Thyroid gland (tissue), 4 donors: Measurements from ENCODE around the gene UCK1. TPM values are rescaled to one million over a fixed set of nuclear protein-coding genes. Genes with fewer than 3 reads are reported as not detected.

ENCODE experiments used
- DNase-seq, 2 donors: peaks; one replicate each; pipeline ENCODE4 v3.0.0-alpha.2; 2019
- H3K27ac ChIP-seq, 3 donors: fragments of 200-600 bp; sonication (generic); 1 replicate in 2 of 3; 2 replicates in 1 of 3; pipeline ENCODE4 v1.5.1; 2016 to 2019; ENCODE audit warnings: mild to moderate bottlenecking in 1 of 3, moderate library complexity in 1 of 3
- H3K27me3 ChIP-seq: fragments of 200-600 bp; sonication (generic); one replicate; pipeline ENCODE4 v1.5.1; 2019
- H3K36me3 ChIP-seq, 2 donors: fragments of 200-600 bp; sonication (generic); one replicate each; pipeline ENCODE4 v1.5.1; 2016 to 2019
- H3K4me1 ChIP-seq, 2 donors: fragments of 200-600 bp; sonication (generic); one replicate each; pipeline ENCODE4 v1.5.1; 2017 to 2019
- H3K4me3 ChIP-seq, 3 donors: fragments of 200-600 bp; sonication (generic); replicated peaks in 1 of 3; 1 replicate in 2 of 3; 2 replicates in 1 of 3; pipeline ENCODE4 v1.5.1; 2016; ENCODE audit warnings: mild to moderate bottlenecking in 1 of 3
- H3K9me3 ChIP-seq: fragments of 200-600 bp; sonication (generic); one replicate; pipeline ENCODE4 v1.5.1; 2017
- POLR2A ChIP-seq, 2 donors: fragments of 450-650 bp; IDR thresholded peaks; one replicate each; pipeline ENCODE4 v1.6.1; 2017; ENCODE audit warnings: antibody characterized with exemption in 2 of 2, mild to moderate bottlenecking in 2 of 2, moderate library complexity in 1 of 2
- WGBS, 2 donors: methylation state at CpG; one replicate each; pipeline ENCODE4 v1.1.5; 2017; 5-methylcytosine and 5-hydroxymethylcytosine counted together
- intact Hi-C: fragments of 100-400 bp; cut with DNase I; formaldehyde crosslinking; loops from one replicate; pipeline ENCODE4 v1.15.1; 2023
- total RNA-seq, 4 donors: library from RNA; depleted of rRNA; stranded (reverse); fragments of >200 nt; gene quantifications; one replicate each; pipeline ENCODE4 v1.2.3, GENCODE V29; 2016
- TF ChIP-seq, protein P1 (sequence below), 6 experiments: fragments of 200-600 bp in 3 of 6; fragments of 450-650 bp in 3 of 6; sonication (generic) in 3 of 6; IDR thresholded peaks; one replicate each; pipeline ENCODE4 v1.5.1; 2016 to 2019; ENCODE audit warnings: antibody characterized with exemption in 6 of 6, mild to moderate bottlenecking in 2 of 6, inconsistent platforms in 1 of 6, moderate library complexity in 1 of 6

Gene UCK1
- total RNA-seq, 4 donors from 2014 or later: 39.3 to 57.0 (median 49.3) TPM

DNA sequence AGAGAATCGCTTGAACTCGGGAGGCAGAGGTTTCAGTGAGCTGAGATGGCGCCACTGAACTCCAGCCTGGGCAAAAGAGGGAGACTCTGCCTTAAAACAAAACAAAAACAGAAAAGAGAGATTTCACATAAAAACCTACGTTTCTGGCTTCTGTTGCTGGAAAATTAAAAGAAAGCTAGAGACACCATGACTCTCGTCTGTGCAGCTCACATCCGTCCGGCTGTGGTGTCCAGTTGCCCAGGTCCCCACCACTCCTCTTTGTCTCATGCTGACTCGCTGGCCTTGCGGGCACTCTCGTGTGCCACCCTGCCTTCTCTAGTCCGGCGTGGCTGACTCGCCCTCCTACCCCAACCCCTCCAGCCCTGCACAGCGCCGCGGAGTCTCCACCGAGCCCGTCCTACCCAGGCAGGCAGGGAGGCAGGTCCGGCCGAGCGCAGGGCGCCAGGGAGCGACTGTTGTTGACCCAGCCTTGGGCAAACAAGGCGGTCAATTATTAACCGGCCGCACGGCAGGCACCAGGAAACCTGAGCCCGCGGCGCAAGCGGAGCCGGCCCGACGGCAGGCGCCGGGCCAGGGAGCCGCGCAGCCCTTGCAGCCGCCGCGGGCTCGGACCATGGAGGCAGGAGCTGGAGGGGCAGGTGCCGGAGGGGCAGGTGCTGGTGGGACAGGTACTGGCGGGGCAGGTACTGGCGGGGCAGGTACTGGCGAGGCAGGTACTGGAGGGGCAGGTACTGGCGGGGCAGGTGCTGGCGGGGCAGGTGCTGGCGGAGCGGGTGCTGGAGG is 14.1 kb upstream of the UCK1 start, which contains the start of gene PRRT1B:
TSS of gene PRRT1B (plus strand) at position 521 of the 783 bp plus-strand sequence. CDS start at position 614, 93 bp downstream.
- WGBS, 2 donors: 26 to 32% methylated on average over 22 to 36 of the region's 50 CpGs
- peaks cover 16% of the 10 kb centered on the region for H3K27me3 ChIP-seq
- TF ChIP-seq POLR2A (IDR thresholded peaks at IDR 0.05): no peak
- TF ChIP-seq, protein P1, sequence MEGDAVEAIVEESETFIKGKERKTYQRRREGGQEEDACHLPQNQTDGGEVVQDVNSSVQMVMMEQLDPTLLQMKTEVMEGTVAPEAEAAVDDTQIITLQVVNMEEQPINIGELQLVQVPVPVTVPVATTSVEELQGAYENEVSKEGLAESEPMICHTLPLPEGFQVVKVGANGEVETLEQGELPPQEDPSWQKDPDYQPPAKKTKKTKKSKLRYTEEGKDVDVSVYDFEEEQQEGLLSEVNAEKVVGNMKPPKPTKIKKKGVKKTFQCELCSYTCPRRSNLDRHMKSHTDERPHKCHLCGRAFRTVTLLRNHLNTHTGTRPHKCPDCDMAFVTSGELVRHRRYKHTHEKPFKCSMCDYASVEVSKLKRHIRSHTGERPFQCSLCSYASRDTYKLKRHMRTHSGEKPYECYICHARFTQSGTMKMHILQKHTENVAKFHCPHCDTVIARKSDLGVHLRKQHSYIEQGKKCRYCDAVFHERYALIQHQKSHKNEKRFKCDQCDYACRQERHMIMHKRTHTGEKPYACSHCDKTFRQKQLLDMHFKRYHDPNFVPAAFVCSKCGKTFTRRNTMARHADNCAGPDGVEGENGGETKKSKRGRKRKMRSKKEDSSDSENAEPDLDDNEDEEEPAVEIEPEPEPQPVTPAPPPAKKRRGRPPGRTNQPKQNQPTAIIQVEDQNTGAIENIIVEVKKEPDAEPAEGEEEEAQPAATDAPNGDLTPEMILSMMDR (IDR thresholded peaks at IDR 0.05): no peak
- H3K36me3 ChIP-seq: no peaks in the 10 kb centered on the region
- H3K9me3 ChIP-seq: no peaks in the 10 kb centered on the region
- no peak within 1 kb of the TSS for H3K4me3 ChIP-seq
- H3K4me1 ChIP-seq: peaks cover 11 to 21% of the 10 kb centered on the region in 2 donors
- intact Hi-C loops: no loop called here
- DNase-seq: peak; percentile 19 to 24
- H3K27ac ChIP-seq: no peak within 1 kb of the TSS

DNA sequence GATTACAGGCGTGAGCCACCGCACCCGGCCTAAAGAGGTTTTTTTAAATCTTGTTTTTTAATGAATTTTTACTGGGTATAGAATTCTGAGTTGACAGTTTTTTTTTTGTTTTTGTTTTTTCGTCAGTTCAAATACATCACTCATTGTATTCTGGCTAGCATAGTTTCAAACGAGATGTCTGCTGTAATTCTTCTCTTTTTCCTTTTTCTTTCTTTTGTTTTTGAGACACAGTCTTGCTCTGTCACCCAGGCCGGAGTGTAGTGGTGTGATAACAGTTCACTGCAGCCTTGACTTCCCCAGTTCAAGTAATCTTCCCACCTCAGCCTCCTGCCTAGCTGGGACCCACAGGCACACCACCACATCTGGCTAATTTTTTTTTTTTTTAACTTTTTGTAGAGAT is 12.1 kb upstream of the UCK1 start:
- Histone ChIP-seq H3K36me3 (no peaks in the 10 kb centered on the region), H3K4me3 (no peak overlapping the region), H3K27me3 (peaks cover 16% of the 10 kb centered on the region), H3K9me3 (no peaks in the 10 kb centered on the region), H3K4me1 (peaks cover 11 to 21% of the 10 kb centered on the region in 2 donors), H3K27ac (no peak overlapping the region)
- 92 to 94% methylated on average over 6 of the region's 6 CpGs for WGBS, 2 donors
- DNase-seq: no peak
- intact Hi-C loops: no loop called here
- TF ChIP-seq POLR2A (IDR thresholded peaks at IDR 0.05): no peak
- TF ChIP-seq, protein P1 (IDR thresholded peaks at IDR 0.05): no peak

DNA sequence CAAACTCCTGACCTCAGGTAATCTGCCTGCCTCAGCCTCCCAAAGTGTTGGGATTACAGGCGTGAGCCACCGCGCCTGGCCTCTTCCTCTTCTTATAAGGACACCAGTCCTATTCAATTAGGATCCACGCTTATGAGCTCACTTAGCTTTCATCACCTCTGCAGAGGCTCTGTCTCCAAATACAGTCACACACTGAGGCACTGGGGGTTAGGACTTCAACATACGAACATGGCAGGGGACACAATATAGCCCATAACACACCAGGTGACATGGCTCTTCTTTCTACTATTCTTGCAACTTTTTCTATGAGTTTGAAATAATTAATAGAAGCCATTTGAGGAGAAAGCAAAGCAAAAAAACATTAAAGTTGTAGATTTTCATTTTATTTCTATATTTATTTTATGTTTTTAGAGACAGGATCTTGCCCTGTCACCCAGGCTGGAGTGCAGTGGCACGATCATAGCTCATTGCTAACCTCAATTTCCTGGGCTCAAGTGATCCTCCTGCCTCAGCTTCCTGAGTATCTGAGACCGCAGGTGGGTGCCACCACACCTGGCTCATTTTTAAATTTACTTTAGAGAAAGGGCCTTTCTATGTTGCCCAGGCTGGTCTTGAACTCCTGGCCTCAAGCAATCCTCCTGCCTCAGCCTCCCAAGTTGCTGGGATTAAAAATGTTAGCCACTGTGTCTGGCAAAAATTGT is 8.3 kb upstream of the UCK1 start:
- intact Hi-C loops: no loop called here
- WGBS, 2 donors: 92 to 93% methylated on average over 7 of the region's 7 CpGs
- no peak overlapping the region for H3K4me3 ChIP-seq
- no peaks in the 10 kb centered on the region for H3K9me3 ChIP-seq
- DNase-seq: no peak
- H3K36me3 ChIP-seq: no peaks in the 10 kb centered on the region
- no peak overlapping the region for H3K27ac ChIP-seq
- no peak for TF ChIP-seq POLR2A (IDR thresholded peaks at IDR 0.05)
- TF ChIP-seq, protein P1 (IDR thresholded peaks at IDR 0.05): no peak
- peaks cover 0 to 4% of the 10 kb centered on the region in 2 donors for H3K4me1 ChIP-seq
- H3K27me3 ChIP-seq: no peaks in the 10 kb centered on the region

DNA sequence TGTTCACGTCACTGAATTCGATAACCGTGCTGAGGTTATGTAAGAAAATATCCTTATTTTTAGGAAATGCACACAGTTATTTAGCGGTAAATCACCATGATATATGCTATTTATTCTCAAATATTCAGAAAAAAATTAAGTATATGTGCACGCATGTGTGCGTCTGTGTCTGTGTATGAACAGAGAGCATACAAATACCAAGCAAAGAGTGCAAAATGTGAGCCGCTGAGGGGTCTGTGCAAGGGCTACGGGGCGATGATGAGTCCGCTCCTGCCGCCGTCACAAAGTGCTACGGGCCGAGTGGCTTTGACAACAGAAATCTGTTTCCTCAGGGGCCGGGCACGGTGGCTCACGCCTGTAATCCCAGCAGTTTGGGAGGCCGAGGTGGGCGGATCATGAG is 6.9 kb upstream of the UCK1 start:
- Histone ChIP-seq H3K4me1 (peaks cover 0 to 4% of the 10 kb centered on the region in 2 donors), H3K36me3 (no peaks in the 10 kb centered on the region), H3K4me3 (no peak overlapping the region), H3K9me3 (no peaks in the 10 kb centered on the region), H3K27me3 (no peaks in the 10 kb centered on the region), H3K27ac (no peak overlapping the region)
- TF ChIP-seq POLR2A (IDR thresholded peaks at IDR 0.05): no peak
- TF ChIP-seq, protein P1 (IDR thresholded peaks at IDR 0.05): no peak
- intact Hi-C loops: no loop called here
- 97% methylated on average over 19 of the region's 19 CpGs for WGBS, 2 donors
- no peak for DNase-seq
